PFSK-1 (cell line): ENCODE results near the gene CMIP.

Source experiments
- POLR2AphosphoS5 ChIP-seq: IDR thresholded peaks from 2 replicates; pipeline ENCODE4 v1.6.1; 2012; ENCODE audit warnings: low read depth, mild to moderate bottlenecking, control low read depth, low read length, moderate library complexity
- TAF1 ChIP-seq: IDR thresholded peaks from 2 replicates; pipeline ENCODE4 v1.6.1; 2012; ENCODE audit warnings: low read length, control low read depth, borderline replicate concordance; ENCODE audit not compliant: insufficient read depth

GRCh38 chr16:81443688-81444447, 740 bp upstream of the CMIP start:
- TF ChIP-seq TAF1, result no peak
- no peak for TF ChIP-seq POLR2AphosphoS5
